Measurements from ENCODE around the gene ATXN8OS.
"Not testable (repeated sequence)": the region's sequence is repeated elsewhere in the genome, so short reads cannot be mapped to it uniquely, and the experiment has no call there.

Gene ATXN8OS

DNA sequence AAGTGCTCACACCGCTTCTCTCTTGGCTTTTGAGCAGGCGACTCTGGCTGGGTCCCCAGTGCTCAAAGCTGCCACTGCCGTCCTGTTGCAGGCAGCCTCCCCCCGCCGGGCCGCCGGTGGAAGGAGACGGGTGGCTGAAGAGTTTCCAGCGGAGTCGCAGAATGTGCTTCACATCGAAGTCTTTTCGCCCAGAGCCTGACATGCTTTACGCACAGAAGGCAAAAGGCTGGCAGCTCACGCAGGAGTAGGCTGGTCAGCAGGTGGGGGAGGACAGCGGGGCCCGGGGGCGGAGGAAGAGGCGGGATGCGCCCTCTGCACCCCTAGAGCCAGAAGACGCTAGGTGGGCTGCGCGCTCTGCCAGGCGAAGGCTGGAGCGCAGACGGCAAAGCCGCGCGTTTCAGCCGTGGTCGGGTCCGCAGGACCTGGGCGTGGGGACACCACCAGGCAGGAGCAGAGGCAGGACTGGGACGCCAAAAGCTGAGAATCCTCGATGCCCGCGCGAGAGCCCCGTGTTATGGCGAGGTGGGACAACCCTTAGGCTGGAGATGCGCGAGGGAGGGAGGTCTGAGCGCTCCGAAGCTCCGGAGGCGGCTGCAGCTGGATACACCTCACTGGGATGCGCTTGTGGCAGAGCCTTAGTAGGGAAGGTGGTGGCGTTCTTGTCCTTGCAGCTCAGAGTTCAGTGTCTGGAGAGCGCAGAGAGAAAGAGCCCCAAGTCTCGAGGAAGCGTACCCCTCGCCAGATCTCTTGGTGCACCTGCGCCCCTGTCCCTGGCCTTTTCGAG is at the start of gene ATXN8OS:
TSS of gene ATXN8OS (plus strand) at position 329 of the 784 bp plus-strand sequence.
- DNase-seq, result no peak

DNA sequence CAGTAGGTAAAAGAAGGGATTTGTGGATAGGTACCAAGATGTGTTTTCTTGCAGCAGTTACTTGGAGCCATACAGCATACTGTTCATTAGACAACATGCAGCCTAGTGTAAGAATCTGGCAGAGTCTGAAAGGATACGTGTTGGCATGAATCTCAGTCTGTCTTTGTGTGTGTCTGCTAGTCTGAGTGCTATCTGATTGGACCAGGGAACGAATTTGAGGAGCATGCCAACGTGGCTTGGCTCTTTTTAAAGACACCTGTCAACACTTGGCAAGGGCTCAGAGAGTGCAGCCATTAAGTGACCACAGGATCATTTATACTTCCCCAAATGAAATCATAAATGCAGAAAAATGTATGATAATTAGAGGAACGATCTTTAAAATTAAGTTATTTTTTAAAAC is 27.6 kb upstream of the ATXN8OS start:
- DNase-seq, result no peak

GRCh38 chr13:70087247-70087646 is 20.4 kb upstream of the ATXN8OS start:
- no peak for DNase-seq

- DNase-seq, result no peak
Measured at GRCh38 chr13:70088926-70089325, 18.7 kb upstream of the ATXN8OS start.

GRCh38 chr13:70090036-70090723 is 17.4 kb upstream of the ATXN8OS start:
- DNase-seq, result no peak

GRCh38 chr13:70098669-70099068 is 9.0 kb upstream of the ATXN8OS start:
- DNase-seq, result no peak

DNA sequence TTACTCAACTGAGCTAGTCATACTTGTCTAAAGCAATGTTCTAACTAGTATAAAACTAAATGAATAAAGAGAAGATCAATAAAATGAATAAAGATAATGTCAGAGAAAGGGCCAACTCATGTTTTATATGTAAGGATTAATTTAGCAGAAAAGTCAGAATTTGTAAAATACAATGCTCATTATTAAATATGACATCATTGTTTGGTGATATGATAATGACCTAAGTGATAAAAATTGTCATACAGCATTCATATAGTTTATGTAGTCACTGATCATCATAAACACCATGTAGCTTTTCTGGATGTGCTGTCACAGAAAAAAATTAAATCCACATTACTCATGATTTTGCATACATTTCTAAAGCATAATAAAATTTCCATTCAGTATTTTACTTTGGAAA is 3.1 kb upstream of the ATXN8OS start:
- DNase-seq, result no peak

- no peak for DNase-seq
Measured at GRCh38 chr13:70107125-70107497, 515 bp upstream of the ATXN8OS start.

DNA sequence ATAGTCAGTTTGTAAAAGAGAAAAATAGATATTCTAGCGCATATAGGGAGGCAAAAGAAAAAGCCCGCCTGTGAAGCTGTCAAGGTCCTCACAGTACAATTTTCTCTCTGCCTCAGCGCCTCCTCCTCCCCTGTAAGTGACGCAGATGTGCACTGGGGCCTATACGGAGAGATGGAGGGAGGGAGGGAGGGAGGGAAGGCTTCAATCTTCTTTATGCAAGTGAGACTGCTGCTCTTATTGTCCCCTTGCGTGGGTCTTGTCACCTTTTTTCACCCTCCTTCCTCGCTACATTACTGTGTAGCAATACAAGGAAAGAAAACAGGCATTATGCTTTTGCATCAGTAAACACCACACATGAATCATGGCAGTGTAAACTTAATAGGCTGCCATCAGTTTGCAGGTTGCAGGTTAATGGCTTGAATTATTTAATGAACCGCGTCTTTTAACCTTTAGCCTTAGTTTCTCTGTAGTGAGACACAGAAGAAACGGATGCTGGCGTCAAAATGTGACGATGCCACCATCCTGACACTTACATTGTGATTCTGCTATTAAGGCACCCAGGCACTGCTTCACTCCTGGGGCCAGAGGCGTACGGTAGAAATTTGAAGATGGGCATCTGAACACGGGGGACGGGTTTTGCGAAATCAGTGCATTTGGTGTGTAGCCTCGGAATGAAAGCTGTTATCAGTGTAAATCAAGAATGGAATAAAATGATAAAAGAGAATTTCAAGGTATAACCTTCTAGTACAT is 905 bp downstream of the ATXN8OS start, which contains the start of gene KLHL1:
TSS of gene KLHL1 (minus strand) at position 97 of the 750 bp plus-strand sequence. CDS start 753 bp downstream, outside the sequence.
- no peak for DNase-seq

DNA sequence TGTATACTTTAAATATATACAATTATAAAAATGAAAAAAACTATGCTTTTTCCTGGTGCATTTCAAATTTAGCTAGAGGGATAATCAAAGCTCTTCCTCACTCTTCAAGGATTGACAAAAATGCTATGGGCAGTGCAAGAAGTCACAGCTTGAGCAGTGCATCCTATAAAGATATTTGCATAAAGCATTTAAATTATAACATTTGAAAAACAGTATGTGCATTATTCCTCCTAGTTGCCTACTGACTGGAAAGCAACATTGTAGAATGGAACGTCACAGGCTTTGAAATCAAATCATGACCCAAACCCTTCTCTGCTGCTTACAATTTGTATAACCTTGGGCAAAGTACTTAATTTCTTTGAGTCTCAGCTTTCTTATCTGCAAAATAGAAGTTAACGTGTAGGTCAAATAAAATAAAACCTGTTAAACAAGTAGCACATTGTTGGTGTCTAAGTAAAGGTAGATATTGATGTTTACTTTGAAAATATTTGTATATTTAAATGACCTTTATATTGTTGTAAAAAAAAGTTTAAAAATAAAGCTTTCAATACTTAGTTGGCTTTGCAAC is 9.8 kb downstream of the ATXN8OS start:
- no peak for DNase-seq

DNA sequence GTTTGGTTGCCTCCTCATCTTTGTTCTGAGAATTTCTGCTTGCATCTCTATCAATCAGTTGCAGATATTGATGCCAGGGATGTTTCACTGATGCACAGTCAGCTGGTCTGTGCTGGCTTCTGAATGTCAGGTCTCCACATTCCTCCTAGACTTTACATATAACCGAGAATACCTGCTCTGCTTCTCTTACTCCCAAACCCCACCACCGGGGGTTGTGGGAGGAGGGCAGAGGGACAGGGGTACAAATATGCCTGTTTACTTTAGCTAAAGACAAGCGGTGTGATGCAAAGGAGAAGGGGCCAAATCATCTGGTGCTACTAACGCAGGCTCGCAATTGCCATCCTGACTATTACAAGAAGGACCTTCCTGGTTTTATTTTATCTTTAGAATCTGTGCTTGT is 18.1 kb downstream of the ATXN8OS start:
- no peak for DNase-seq

- no peak for DNase-seq
Measured at GRCh38 chr13:70128098-70128497, 20.5 kb downstream of the ATXN8OS start.

DNA sequence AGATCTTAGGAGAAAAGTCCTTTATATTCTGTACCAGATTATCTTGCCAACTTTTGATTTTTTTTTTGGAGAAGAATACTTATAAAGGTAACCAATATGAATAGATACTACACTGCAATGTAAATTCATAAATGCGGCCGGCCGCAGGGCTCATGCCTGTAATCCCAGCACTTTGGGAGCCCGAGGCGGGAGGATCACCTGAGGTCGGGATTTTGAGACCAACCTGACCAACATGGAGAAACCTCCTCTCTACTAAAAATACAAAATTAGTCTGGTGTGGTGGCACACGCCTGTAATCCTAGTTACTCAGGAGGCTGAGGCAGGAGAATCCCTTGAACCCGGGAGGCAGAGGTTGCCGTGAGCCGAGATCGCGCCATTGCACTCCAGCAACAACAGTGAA is 35.0 kb downstream of the ATXN8OS start:
- not testable (repeated sequence) for DNase-seq

- no peak for DNase-seq
Measured at GRCh38 chr13:70162141-70162540, 54.5 kb downstream of the ATXN8OS start.

DNA sequence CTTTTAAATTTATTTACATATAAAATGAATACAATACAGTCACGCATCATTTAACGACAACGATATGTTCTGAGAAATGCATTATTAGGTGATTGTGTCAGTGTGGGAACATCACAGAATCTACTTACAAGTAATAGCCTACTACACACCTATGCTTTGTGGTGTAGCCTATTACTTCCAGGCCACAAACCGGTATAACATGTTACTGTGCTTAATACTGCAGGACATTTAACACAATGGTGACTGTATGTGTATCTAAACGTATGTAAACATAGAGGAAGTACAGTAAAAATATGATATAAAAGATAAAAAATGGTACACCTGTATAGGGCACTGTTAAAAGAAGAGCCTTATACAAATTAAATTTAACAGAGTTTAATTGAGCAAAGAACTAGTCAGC is 63.1 kb downstream of the ATXN8OS start:
- DNase-seq, result no peak

DNA sequence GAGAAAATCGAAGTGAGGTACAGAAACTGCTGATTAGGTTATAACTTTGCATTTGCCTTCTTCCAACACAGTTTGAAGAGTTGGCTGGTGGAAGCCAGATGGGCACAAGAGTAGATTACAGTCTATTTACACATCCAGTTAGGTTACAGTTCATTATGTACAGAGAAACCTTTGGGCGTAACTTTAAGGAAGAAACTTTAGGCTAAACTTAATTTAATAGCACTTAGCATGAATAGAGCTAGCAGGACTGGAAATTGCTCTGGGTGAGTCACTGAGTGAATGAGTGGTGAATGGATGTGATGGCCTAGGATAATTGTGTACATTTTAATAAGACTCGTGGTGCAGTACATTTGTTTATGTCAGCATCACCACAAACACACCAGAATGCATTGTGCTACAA is 63.5 kb downstream of the ATXN8OS start:
- no peak for DNase-seq

GRCh38 chr13:70172946-70173597 is 65.4 kb downstream of the ATXN8OS start:
- no peak for DNase-seq

DNA sequence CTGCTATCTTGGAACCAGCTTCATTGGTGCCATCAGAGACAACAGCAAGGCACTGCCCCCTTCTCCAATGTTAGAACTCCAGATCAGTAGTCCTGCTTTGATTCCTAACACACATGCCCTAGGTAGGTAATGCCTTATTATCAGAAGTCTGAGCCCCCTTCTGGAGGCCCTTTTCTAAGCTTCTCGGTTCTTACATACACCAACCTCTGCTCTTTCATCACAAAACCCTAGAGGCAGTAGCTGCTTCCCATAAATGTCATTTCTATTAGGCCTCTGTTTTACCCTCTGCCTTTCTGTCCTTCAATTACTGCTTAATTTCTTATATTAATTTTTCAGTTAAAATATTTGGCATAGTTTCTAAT is 66.0 kb downstream of the ATXN8OS start:
- no peak for DNase-seq

GRCh38 chr13:70178346-70178745 is 70.7 kb downstream of the ATXN8OS start:
- no peak for DNase-seq
